Activated T-cell treated with anti-CD3 and anti-CD28 coated beads, Interleukin-2, amount 50 U/mL, for 1 hour (primary cell): ENCODE measurements around the gene EPM2AIP1.

Source experiments
- DNase-seq: peaks from one replicate; pipeline ENCODE4 v3.0.0-alpha.2; 2020

Gene EPM2AIP1

GRCh38 chr3:36944641-36945270, 48.2 kb downstream of the EPM2AIP1 start, which contains the start of gene TRANK1:
TRANK1 (minus strand) TSS chr3:36945054; CDS start chr3:36944809, 245 bp downstream.
- DNase-seq = peak; percentile 80

GRCh38 chr3:36944012-36944640, 48.8 kb downstream of the EPM2AIP1 start:
- peak; percentile 42 for DNase-seq

- no peak for DNase-seq
These were observed 49.3 kb downstream of the EPM2AIP1 start for GRCh38 chr3:36943601-36944000.

- no peak for DNase-seq
These were observed 50.2 kb downstream of the EPM2AIP1 start for GRCh38 chr3:36942638-36943248.

GRCh38 chr3:36941658-36942057, 51.3 kb downstream of the EPM2AIP1 start:
- DNase-seq = no peak

GRCh38 chr3:36941162-36941561, 51.8 kb downstream of the EPM2AIP1 start:
- no peak for DNase-seq

GRCh38 chr3:36937492-36937891, 55.4 kb downstream of the EPM2AIP1 start:
- no peak for DNase-seq
